ENCODE measurements around the gene PRKCE. TPM values are rescaled to one million over a fixed set of nuclear protein-coding genes. Genes with fewer than 3 reads are reported as not detected.

PRKCE gene
- total RNA-seq, 1 experiment from 2014 or later: 21.7 TPM

GRCh38 chr2:46067501-46068305 is 416.2 kb downstream of the PRKCE start:
- CTCF ChIA-PET: no interaction called here
- BruUV-seq (replicated peaks): no TSS peak

GRCh38 chr2:46068636-46069035 is 417.2 kb downstream of the PRKCE start:
- H3K9me3 ChIP-seq (ENCODE audit: insufficient read depth, low read depth): no peaks in the 10 kb centered on the region
- H3K27me3 ChIP-seq (ENCODE audit: insufficient read depth, low read depth): no peaks in the 10 kb centered on the region
- H3K4me2 ChIP-seq: peak overlapping the region; percentile 63
- H2AFZ ChIP-seq: no peak overlapping the region
- ChIA-PET CTCF (no interaction called here), POLR2A (ENCODE audit: unreplicated experiment) (interaction anchor here (0.6 to 1.2 kb wide), 2 partner anchors 243 to 1729 kb away, joined by 3 to 5 read pairs; no protein-coding TSS in a partner anchor)
- peak overlapping the region; percentile 89 for H3K27ac ChIP-seq
- peaks cover 79% of the 10 kb centered on the region for H3K4me1 ChIP-seq (replicated peaks; ENCODE audit: insufficient read depth)
- H3K79me2 ChIP-seq (ENCODE audit: low read depth): peaks cover 3% of the 10 kb centered on the region; the same call in 1 of the 2 replicates
- peak; percentile 67 to 96 for DNase-seq
- peaks cover 60% of the 10 kb centered on the region for H3F3A ChIP-seq (ENCODE audit: insufficient read depth, low read depth)
- BruUV-seq (replicated peaks): no TSS peak
- no peaks in the 10 kb centered on the region for H4K20me1 ChIP-seq (ENCODE audit: insufficient read depth)
- peak overlapping the region; percentile 27; the same call in 1 of the 2 replicates for H3K4me3 ChIP-seq
- H3K9me2 ChIP-seq (ENCODE audit: insufficient read depth): no peaks in the 10 kb centered on the region
- H3K36me3 ChIP-seq (ENCODE audit: low read depth): no peaks in the 10 kb centered on the region
- TF ChIP-seq CTCF (conservative IDR thresholded peaks at IDR 0.05) (no peak), EZH2 (IDR thresholded peaks at IDR 0.05; ENCODE audit: low read depth) (no peak)
- intact Hi-C loops (cut with micrococcal nuclease; ENCODE audit: unreplicated experiment): loop anchor here (1.0 to 5.0 kb wide), 9 partner anchors 30 to 789 kb away; partner anchors contain the start of gene EPAS1

More at GRCh38 chr2:46067501-46068305, 416.2 kb downstream of the PRKCE start:
- TF ChIP-seq EZH2 (IDR thresholded peaks at IDR 0.05; ENCODE audit: low read depth) (no peak), CTCF (conservative IDR thresholded peaks at IDR 0.05) (no peak)
- Histone ChIP-seq H3K4me3 (peak overlapping the region; percentile 27), H3K4me1 (replicated peaks; ENCODE audit: insufficient read depth) (peaks cover 78% of the 10 kb centered on the region), H3F3A (ENCODE audit: insufficient read depth, low read depth) (peaks cover 53% of the 10 kb centered on the region), H4K20me1 (ENCODE audit: insufficient read depth) (no peaks in the 10 kb centered on the region), H3K9me2 (ENCODE audit: insufficient read depth) (no peaks in the 10 kb centered on the region), H2AFZ (no peak overlapping the region), H3K36me3 (ENCODE audit: low read depth) (no peaks in the 10 kb centered on the region), H3K27ac (peak overlapping the region; percentile 89), H3K9me3 (ENCODE audit: insufficient read depth, low read depth) (no peaks in the 10 kb centered on the region), H3K79me2 (ENCODE audit: low read depth) (peaks cover 3% of the 10 kb centered on the region; the same call in 1 of the 2 replicates), H3K27me3 (ENCODE audit: insufficient read depth, low read depth) (no peaks in the 10 kb centered on the region), H3K4me2 (peak overlapping the region; percentile 63)
- POLR2A ChIA-PET (ENCODE audit: unreplicated experiment): interaction anchor here (0.6 to 1.2 kb wide), 4 partner anchors 216 to 1728 kb away, joined by 3 to 5 read pairs (median 4); no protein-coding TSS in a partner anchor
- intact Hi-C loops (cut with micrococcal nuclease; ENCODE audit: unreplicated experiment): loop anchor here (1.0 to 5.0 kb wide), 10 partner anchors 31 to 790 kb away; partner anchors contain the start of gene EPAS1
- DNase-seq: peak; percentile 60 to 98

DNA sequence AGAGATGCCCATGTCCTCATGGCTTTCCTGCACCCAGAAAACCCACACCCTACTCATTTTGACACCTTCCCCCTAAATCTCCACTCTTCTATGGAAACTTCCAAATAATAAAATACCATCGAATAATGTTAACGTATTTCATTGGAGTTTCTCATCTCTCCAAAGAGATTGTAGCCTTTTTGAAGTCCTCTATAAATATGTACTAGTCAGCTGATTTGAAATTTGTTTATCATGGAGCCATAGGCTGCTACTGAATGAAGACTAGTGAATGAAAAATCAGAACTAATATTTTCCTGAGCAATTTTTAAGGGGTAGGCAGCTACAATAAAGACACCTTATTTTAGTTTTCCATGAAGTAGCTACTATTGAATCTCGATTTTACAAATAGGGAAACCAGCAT is 419.6 kb downstream of the PRKCE start:
- no peaks in the 10 kb centered on the region for H3K9me3 ChIP-seq (ENCODE audit: insufficient read depth, low read depth)
- TF ChIP-seq EZH2 (IDR thresholded peaks at IDR 0.05; ENCODE audit: low read depth): no peak
- TF ChIP-seq CTCF (conservative IDR thresholded peaks at IDR 0.05): no peak
- H3K4me1 ChIP-seq (replicated peaks; ENCODE audit: insufficient read depth): peaks cover 77% of the 10 kb centered on the region
- no peak overlapping the region for H3K4me3 ChIP-seq
- H3K9me2 ChIP-seq (ENCODE audit: insufficient read depth): no peaks in the 10 kb centered on the region
- H2AFZ ChIP-seq: no peak overlapping the region
- no TSS peak for BruUV-seq (replicated peaks)
- no peak overlapping the region for H3K4me2 ChIP-seq
- no peaks in the 10 kb centered on the region for H3K36me3 ChIP-seq (ENCODE audit: low read depth)
- H4K20me1 ChIP-seq (ENCODE audit: insufficient read depth): no peaks in the 10 kb centered on the region
- H3K27ac ChIP-seq: 0 out of 2 replicates have a peak overlapping the region, but pooled peaks have one; percentile 90
- peaks cover 68% of the 10 kb centered on the region for H3F3A ChIP-seq (ENCODE audit: insufficient read depth, low read depth)
- DNase-seq: no peak
- intact Hi-C loops (cut with micrococcal nuclease; ENCODE audit: unreplicated experiment): no loop called here
- CTCF ChIA-PET: no interaction called here
- no peaks in the 10 kb centered on the region for H3K27me3 ChIP-seq (ENCODE audit: insufficient read depth, low read depth)
- POLR2A ChIA-PET (ENCODE audit: unreplicated experiment): no interaction called here
- peaks cover 11% of the 10 kb centered on the region for H3K79me2 ChIP-seq (ENCODE audit: low read depth)
